Stomach (tissue), 9 donors: ENCODE data around the gene TSHZ1. TPM values are rescaled to one million over a fixed set of nuclear protein-coding genes. Genes with fewer than 3 reads are reported as not detected.

Experiments used
- DNase-seq, 2 donors: peaks; one replicate each; pipeline versions ENCODE4 v3.0.0 to v3.0.0-alpha.2; 2013 to 2019
- H3K27ac ChIP-seq, 5 donors: fragments of 200-600 bp in 4 of 5; sonication (generic) in 4 of 5; one replicate each; pipeline ENCODE4 v1.5.1; 2013 to 2019; ENCODE audit warnings: mild to moderate bottlenecking in 1 of 5, moderate library complexity in 1 of 5
- H3K27me3 ChIP-seq, 3 donors: fragments of 200-600 bp; sonication (generic); one replicate each; pipeline ENCODE4 v1.5.1; 2017 to 2019; ENCODE audit warnings: mixed run types in 1 of 3
- H3K36me3 ChIP-seq, 4 donors: fragments of 200-600 bp; sonication (generic); 1 replicate in 3 of 4; 2 replicates in 1 of 4; pipeline ENCODE4 v1.5.1; 2016 to 2019
- H3K4me1 ChIP-seq, 4 donors: fragments of 200-600 bp; sonication (generic); one replicate each; pipeline ENCODE4 v1.5.1; 2016 to 2019
- H3K4me3 ChIP-seq, 4 donors: fragments of 200-600 bp; sonication (generic) in 3 of 4; one replicate each; pipeline ENCODE4 v1.5.1; 2016 to 2019; ENCODE audit warnings: mild to moderate bottlenecking in 1 of 4
- H3K9me3 ChIP-seq, 4 donors: fragments of 200-600 bp; sonication (generic); one replicate each; pipeline ENCODE4 v1.5.1; 2016 to 2019
- CTCF ChIP-seq, 7 experiments: fragments of 450-650 bp in 4 of 7; fragments of 200-600 bp in 3 of 7; sonication (generic) in 3 of 7; IDR thresholded peaks; one replicate each; pipeline ENCODE4 v1.5.1; 2016 to 2019; ENCODE audit warnings: antibody characterized with exemption in 7 of 7, control low read depth in 2 of 7, mild to moderate bottlenecking in 1 of 7
- EP300 ChIP-seq: sonication (generic); formaldehyde crosslinking; IDR thresholded peaks from one replicate; pipeline ENCODE4 v1.6.1; 2017; ENCODE audit warnings: antibody characterized with exemption
- POLR2A ChIP-seq, 4 donors: fragments of 450-650 bp; IDR thresholded peaks; one replicate each; pipeline ENCODE4 v1.6.1; 2016; ENCODE audit warnings: antibody characterized with exemption in 4 of 4, control low read depth in 2 of 4, mild to moderate bottlenecking in 1 of 4, moderate library complexity in 1 of 4
- POLR2AphosphoS5 ChIP-seq, 3 donors: sonication (generic); formaldehyde crosslinking; IDR thresholded peaks; one replicate each; pipeline ENCODE4 v1.6.1; 2016; ENCODE audit warnings: antibody characterized with exemption in 3 of 3
- WGBS, 5 donors: extraction: QIAGEN DNeasy Blood & Tissue Kit in 3 of 5; methylation state at CpG; one replicate each; pipeline versions ENCODE4 v1.1.5 to v1.1.7; 2013 to 2018; 5-methylcytosine and 5-hydroxymethylcytosine counted together
- intact Hi-C: fragments of 100-400 bp; cut with DNase I; formaldehyde crosslinking; loops from one replicate; pipeline ENCODE4 v1.15.1; 2023; ENCODE audit warnings: low total_unique reads
- polyA plus RNA-seq, 3 donors: library from polyadenylated mRNA; stranded (reverse); fragments of 200-250 nt; gene quantifications; one replicate each; pipeline ENCODE4 v1.2.3, GENCODE V29; 2013
- total RNA-seq, 5 donors: library from RNA; depleted of rRNA; stranded (reverse); fragments of >200 nt; gene quantifications; one replicate each; pipeline versions ENCODE4 v1.1.0 to v1.2.3, GENCODE V29; 2014 to 2016
- donor health status: healthy with polysubstance abuse.
- donor health status: Bipolar disorder and iron deficiency.
- donor health status: healthy.

Gene TSHZ1
- total and polyA plus RNA-seq, 8 donors: 4.2 to 21.0 (median 8.2) TPM

GRCh38 chr18:75246721-75247610 lies 36.4 kb downstream of the TSHZ1 start:
- peak overlapping the region; percentile 30 to 84 (median 83) for H3K27ac ChIP-seq
- H3K4me3 ChIP-seq: peak overlapping the region; percentile 32 to 38 (median 36)
- intact Hi-C loops: no loop called here
- no peaks in the 10 kb centered on the region for H3K9me3 ChIP-seq
- H3K36me3 ChIP-seq: no peaks in the 10 kb centered on the region
- WGBS, 5 donors: 44 to 71% (median 59%) methylated on average over 10 of the region's 10 CpGs
- TF ChIP-seq CTCF (IDR thresholded peaks at IDR 0.05) (no peak), POLR2AphosphoS5 (IDR thresholded peaks at IDR 0.05) (no peak), POLR2A (IDR thresholded peaks at IDR 0.05) (no peak), EP300 (no peak)
- H3K4me1 ChIP-seq: peaks cover 11 to 70% (median 42%) of the 10 kb centered on the region in 4 donors
- peak in 1 of 2 donors; percentile 36 for DNase-seq
- H3K27me3 ChIP-seq: no peaks in the 10 kb centered on the region

DNA sequence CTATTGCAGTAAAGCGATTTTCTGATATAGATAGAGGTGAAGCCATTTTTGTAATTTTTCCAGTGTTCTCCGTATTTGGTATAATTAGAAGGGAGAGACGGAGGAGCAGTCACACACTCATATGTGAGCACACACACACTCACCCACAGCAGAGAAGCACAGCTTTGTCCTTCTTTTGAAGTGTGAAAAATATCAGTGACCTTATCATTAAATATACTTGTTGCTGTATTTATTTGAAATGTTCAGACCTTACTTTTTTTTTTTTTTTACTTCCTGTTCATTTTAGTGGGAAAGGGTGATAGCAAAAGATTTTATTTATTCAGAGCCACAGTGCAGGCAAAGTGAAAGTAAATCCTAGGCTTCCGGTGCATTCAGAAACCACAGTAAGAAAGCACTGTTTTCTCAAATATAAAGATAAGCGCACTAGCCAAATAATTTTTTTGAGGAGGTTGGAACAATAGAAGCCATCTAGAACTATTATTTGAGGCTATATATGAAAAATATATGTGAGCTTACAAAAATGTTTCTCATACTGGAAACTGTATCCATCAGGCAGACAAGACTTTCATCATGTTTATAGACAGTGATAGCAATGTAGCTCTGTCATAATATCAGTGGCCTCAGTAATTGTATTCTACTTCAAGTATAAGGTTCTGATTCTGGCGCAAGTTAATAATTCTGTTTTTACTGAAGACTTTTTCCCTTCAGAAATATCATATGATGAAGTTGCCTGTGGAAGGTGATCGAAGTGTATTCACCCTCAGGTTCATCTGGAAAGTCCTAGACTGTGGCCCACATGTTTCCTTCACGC lies 37.2 kb downstream of the TSHZ1 start:
- no peaks in the 10 kb centered on the region for H3K36me3 ChIP-seq
- intact Hi-C loops: no loop called here
- peaks cover 14 to 78% (median 45%) of the 10 kb centered on the region in 4 donors for H3K4me1 ChIP-seq
- TF ChIP-seq POLR2AphosphoS5 (IDR thresholded peaks at IDR 0.05) (no peak), POLR2A (IDR thresholded peaks at IDR 0.05) (no peak)
- H3K27me3 ChIP-seq: no peaks in the 10 kb centered on the region
- DNase-seq: peak in 1 of 2 donors; percentile 78
- peak overlapping the region; percentile 32 to 38 (median 36) for H3K4me3 ChIP-seq
- 21 to 23% (median 23%) methylated on average over 8 of the region's 8 CpGs for WGBS, 5 donors
- no peaks in the 10 kb centered on the region for H3K9me3 ChIP-seq
- H3K27ac ChIP-seq: peak overlapping the region in 4 of 5 donors; percentile 71 to 84 (median 84)

DNA sequence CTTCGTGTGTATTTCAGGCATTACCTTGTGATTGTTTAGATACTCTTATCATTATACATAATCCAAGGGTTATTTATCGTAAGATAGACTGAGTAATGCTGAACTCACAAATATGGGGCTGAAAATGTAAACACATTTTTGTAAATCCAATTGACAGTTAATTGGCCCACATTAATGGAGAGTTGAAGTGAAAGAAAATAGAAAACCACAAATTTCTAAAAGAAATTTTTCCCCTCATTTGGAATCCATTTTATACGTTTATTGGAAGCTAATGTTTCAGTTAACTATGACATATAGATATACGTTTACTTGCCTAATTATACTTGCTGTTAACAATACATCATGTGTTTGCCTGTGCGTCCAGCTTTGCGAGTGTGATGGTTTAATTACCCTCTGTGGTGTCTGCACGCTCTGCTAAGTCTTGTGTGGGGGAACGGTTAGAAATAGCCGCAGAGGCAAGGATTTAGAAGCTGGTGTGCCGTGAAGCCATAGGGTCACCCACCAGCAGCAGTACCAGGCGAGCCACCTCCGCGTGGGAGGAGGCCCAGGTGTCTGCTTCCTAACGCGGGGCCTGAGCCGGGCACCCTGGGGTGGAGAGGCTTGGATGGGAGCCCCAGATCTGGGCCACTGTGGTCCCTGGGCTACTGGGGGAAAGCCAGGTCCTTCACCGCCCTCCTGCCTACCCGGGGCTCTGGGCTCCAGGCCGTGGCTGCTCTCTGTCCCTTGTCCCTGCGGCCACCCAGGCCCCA lies 38.0 kb downstream of the TSHZ1 start:
- TF ChIP-seq EP300 (no peak), CTCF (IDR thresholded peaks at IDR 0.05) (no peak), POLR2AphosphoS5 (IDR thresholded peaks at IDR 0.05) (no peak), POLR2A (IDR thresholded peaks at IDR 0.05) (no peak)
- Histone ChIP-seq H3K4me3 (peak overlapping the region; percentile 32 to 38 (median 36)), H3K9me3 (no peaks in the 10 kb centered on the region), H3K4me1 (peaks cover 18 to 86% (median 49%) of the 10 kb centered on the region in 4 donors), H3K27ac (peak overlapping the region; percentile 5 to 84 (median 83)), H3K27me3 (no peaks in the 10 kb centered on the region), H3K36me3 (no peaks in the 10 kb centered on the region)
- whole genome bisulfite sequencing, 5 donors: 68 to 82% (median 76%) methylated on average over 20 of the region's 20 CpGs
- intact Hi-C loops: no loop called here
- DNase-seq: no peak

- Histone ChIP-seq H3K9me3 (no peaks in the 10 kb centered on the region), H3K4me1 (peaks cover 18 to 88% (median 52%) of the 10 kb centered on the region in 4 donors), H3K27ac (peak overlapping the region; percentile 5 to 84 (median 83)), H3K36me3 (no peaks in the 10 kb centered on the region), H3K4me3 (no peak overlapping the region), H3K27me3 (no peaks in the 10 kb centered on the region)
- TF ChIP-seq CTCF (IDR thresholded peaks at IDR 0.05) (no peak), POLR2AphosphoS5 (IDR thresholded peaks at IDR 0.05) (no peak), POLR2A (IDR thresholded peaks at IDR 0.05) (no peak), EP300 (no peak)
- intact Hi-C loops: no loop called here
- no peak for DNase-seq
- 88 to 98% (median 96%) methylated on average over 9 of the region's 9 CpGs; no CpG with 5 or more reads in 1 of the 5 donors for WGBS, 5 donors
These were observed 38.5 kb downstream of the TSHZ1 start for GRCh38 chr18:75249175-75249518.
